GM19468 (cell line): ENCODE results near the gene EXOSC10.
"Not testable (repeated sequence)": the region's sequence is repeated elsewhere in the genome, so short reads cannot be mapped to it uniquely, and the experiment has no call there.

ENCODE experiments used
- ATAC-seq: cut with Tn5 transposase; IDR thresholded peaks from one replicate; pipeline ENCODE4 v1.9.1; 2021; ENCODE audit warnings: mild to moderate bottlenecking, moderate library complexity, moderate number of reproducible peaks; ENCODE audit not compliant: unreplicated experiment; ENCODE audit errors: extremely low read depth

Gene EXOSC10

GRCh38 chr1:11024154-11024873, 75.4 kb downstream of the EXOSC10 start:
- no peak for ATAC-seq

- ATAC-seq = no peak
Observed at GRCh38 chr1:11023201-11023600, 76.5 kb downstream of the EXOSC10 start.

GRCh38 chr1:11019971-11020370, 79.7 kb downstream of the EXOSC10 start:
- ATAC-seq = no peak

- ATAC-seq = not testable (repeated sequence)
Observed at GRCh38 chr1:11019358-11019757, 80.3 kb downstream of the EXOSC10 start.
